HG03135 (cell line): ENCODE measurements around the gene LYPD6B.

Source experiments
- ATAC-seq: cut with Tn5 transposase; IDR thresholded peaks from one replicate; pipeline ENCODE4 v1.9.1; 2021; ENCODE audit warnings: mild to moderate bottlenecking, moderate library complexity; ENCODE audit not compliant: unreplicated experiment

Gene LYPD6B

GRCh38 chr2:149101818-149102217 lies 63.3 kb downstream of the LYPD6B start:
- no peak for ATAC-seq

- no peak for ATAC-seq
Measured at GRCh38 chr2:149103081-149103620, 64.7 kb downstream of the LYPD6B start.

GRCh38 chr2:149104221-149104620 lies 65.7 kb downstream of the LYPD6B start:
- ATAC-seq: no peak

- no peak for ATAC-seq
Measured at GRCh38 chr2:149112068-149112467, 73.6 kb downstream of the LYPD6B start.

GRCh38 chr2:149112713-149113112 lies 74.2 kb downstream of the LYPD6B start:
- no peak for ATAC-seq

GRCh38 chr2:149115781-149116180 lies 77.3 kb downstream of the LYPD6B start:
- ATAC-seq: no peak

- ATAC-seq: no peak
Measured at GRCh38 chr2:149119368-149119767, 80.9 kb downstream of the LYPD6B start.

GRCh38 chr2:149122516-149122915 lies 84.0 kb downstream of the LYPD6B start:
- no peak for ATAC-seq

GRCh38 chr2:149125031-149125725 lies 86.7 kb downstream of the LYPD6B start:
- ATAC-seq: no peak

- ATAC-seq: no peak
Measured at GRCh38 chr2:149129433-149129832, 90.9 kb downstream of the LYPD6B start.

- ATAC-seq: no peak
Measured at GRCh38 chr2:149132339-149132738, 93.8 kb downstream of the LYPD6B start.

- ATAC-seq: no peak
Measured at GRCh38 chr2:149132901-149133300, 94.4 kb downstream of the LYPD6B start.

GRCh38 chr2:149134335-149134923 lies 95.9 kb downstream of the LYPD6B start:
- ATAC-seq: no peak

- ATAC-seq: no peak
Measured at GRCh38 chr2:149136111-149136510, 97.6 kb downstream of the LYPD6B start.

GRCh38 chr2:149141046-149141445 lies 102.5 kb downstream of the LYPD6B start:
- ATAC-seq: no peak

- no peak for ATAC-seq
Measured at GRCh38 chr2:149143734-149144133, 105.2 kb downstream of the LYPD6B start.

- ATAC-seq: no peak
Measured at GRCh38 chr2:149145314-149146295, 107.1 kb downstream of the LYPD6B start.

- ATAC-seq: no peak
Measured at GRCh38 chr2:149146876-149147275, 108.4 kb downstream of the LYPD6B start.

GRCh38 chr2:149148194-149149006 lies 109.9 kb downstream of the LYPD6B start:
- ATAC-seq: no peak

- no peak for ATAC-seq
Measured at GRCh38 chr2:149149007-149149297, 110.5 kb downstream of the LYPD6B start.
